CD4-positive, alpha-beta T cell treated with Interleukin-4 for 1 hour (primary cell): ENCODE data around the gene HNF1A.

Experiments
- DNase-seq, 2 donors: peaks; one replicate each; pipeline ENCODE4 v3.0.0-alpha.2; 2020 to 2022

The HNF1A gene

GRCh38 chr12:120990487-120991055 is 12.2 kb downstream of the HNF1A start:
- DNase-seq = no peak

GRCh38 chr12:120991965-120992364 is 13.6 kb downstream of the HNF1A start:
- DNase-seq = no peak

- no peak for DNase-seq
These were observed 14.6 kb downstream of the HNF1A start for GRCh38 chr12:120992989-120993388.

GRCh38 chr12:120993496-120993895 is 15.2 kb downstream of the HNF1A start:
- no peak for DNase-seq

- no peak for DNase-seq
These were observed 15.7 kb downstream of the HNF1A start for GRCh38 chr12:120994059-120994458.

- no peak for DNase-seq
These were observed 16.4 kb downstream of the HNF1A start for GRCh38 chr12:120994589-120995337.

- no peak for DNase-seq
These were observed 17.9 kb downstream of the HNF1A start for GRCh38 chr12:120996133-120996746.

GRCh38 chr12:120997448-120997847 is 19.1 kb downstream of the HNF1A start:
- DNase-seq = no peak

GRCh38 chr12:120998435-120998834 is 20.1 kb downstream of the HNF1A start:
- no peak for DNase-seq

GRCh38 chr12:120999191-121000120 is 21.1 kb downstream of the HNF1A start:
- no peak for DNase-seq

GRCh38 chr12:121000530-121000929 is 22.2 kb downstream of the HNF1A start:
- DNase-seq = no peak

GRCh38 chr12:121001060-121001459 is 22.7 kb downstream of the HNF1A start:
- DNase-seq = no peak

GRCh38 chr12:121001841-121002483 is 23.6 kb downstream of the HNF1A start:
- no peak for DNase-seq

GRCh38 chr12:121003650-121004049 is 25.3 kb downstream of the HNF1A start:
- no peak for DNase-seq

- DNase-seq = no peak
These were observed 26.0 kb downstream of the HNF1A start for GRCh38 chr12:121004253-121004815.

- peak; percentile 44 to 53 for DNase-seq
These were observed 27.0 kb downstream of the HNF1A start for GRCh38 chr12:121005346-121005815.

GRCh38 chr12:121008347-121009098 is 30.2 kb downstream of the HNF1A start:
- DNase-seq = no peak

- no peak for DNase-seq
These were observed 31.4 kb downstream of the HNF1A start for GRCh38 chr12:121009741-121010140.

- DNase-seq = no peak
These were observed 32.5 kb downstream of the HNF1A start for GRCh38 chr12:121010860-121011259.

GRCh38 chr12:121011820-121012219 is 33.5 kb downstream of the HNF1A start:
- DNase-seq = no peak

- DNase-seq = no peak
These were observed 35.4 kb downstream of the HNF1A start for GRCh38 chr12:121013715-121014114.
